A549 (cell line): ENCODE measurements around the gene THEMIS2.

Experiments used
- BCL3 ChIP-seq: fragments of >200 bp; sonication (Bioruptor Twin); formaldehyde crosslinking; IDR thresholded peaks from 3 replicates; pipeline ENCODE4 v1.6.1; 2016
- CHD2 ChIP-seq: fragments of 150-350 bp; IDR thresholded peaks from 2 replicates; pipeline ENCODE4 v1.6.1; 2014; ENCODE audit warnings: low read length; ENCODE audit not compliant: partially characterized antibody
- EP300 ChIP-seq, 2 experiments: fragments of >200 bp; sonication (Bioruptor Twin); formaldehyde crosslinking; IDR thresholded peaks; 2 replicates in 1 of 2; 3 replicates in 1 of 2; pipeline ENCODE4 v1.6.1; 2016 to 2017
- ESRRA ChIP-seq: fragments of 150-350 bp; IDR thresholded peaks from 2 replicates; pipeline ENCODE4 v1.6.1; 2014; ENCODE audit warnings: mild to moderate bottlenecking, low read length, borderline replicate concordance
- HDAC2 ChIP-seq: fragments of 200-600 bp; sonication (generic); IDR thresholded peaks from 2 replicates; pipeline ENCODE4 v1.6.1; 2016
- HMGXB4 ChIP-seq: fragments of 250-450 bp; sonication (Bioruptor Pico); IDR thresholded peaks from 2 replicates; pipeline ENCODE4 v1.5.0; 2021; ENCODE audit warnings: mild to moderate bottlenecking, moderate library complexity, borderline replicate concordance
- MAX ChIP-seq: IDR thresholded peaks from 2 replicates; pipeline ENCODE4 v1.6.1; 2012
- MYC ChIP-seq: IDR thresholded peaks from 2 replicates; pipeline ENCODE4 v1.6.1; 2012; ENCODE audit warnings: mild to moderate bottlenecking, inconsistent platforms, low read length, improper control_type of control experiment, borderline replicate concordance
- POLR2A ChIP-seq: IDR thresholded peaks from 2 replicates; pipeline ENCODE4 v1.6.1; 2012; ENCODE audit warnings: mild to moderate bottlenecking, low read length
- POLR2AphosphoS2 ChIP-seq: conservative IDR thresholded peaks from 2 replicates; pipeline ENCODE4 v1.6.1; 2012; ENCODE audit warnings: low read length, improper control_type of control experiment, inconsistent platforms
- TF ChIP-seq, protein P1 (sequence below): fragments of >200 bp; sonication (Bioruptor Twin); formaldehyde crosslinking; IDR thresholded peaks from 3 replicates; pipeline ENCODE4 v1.5.1; 2016

DNA sequence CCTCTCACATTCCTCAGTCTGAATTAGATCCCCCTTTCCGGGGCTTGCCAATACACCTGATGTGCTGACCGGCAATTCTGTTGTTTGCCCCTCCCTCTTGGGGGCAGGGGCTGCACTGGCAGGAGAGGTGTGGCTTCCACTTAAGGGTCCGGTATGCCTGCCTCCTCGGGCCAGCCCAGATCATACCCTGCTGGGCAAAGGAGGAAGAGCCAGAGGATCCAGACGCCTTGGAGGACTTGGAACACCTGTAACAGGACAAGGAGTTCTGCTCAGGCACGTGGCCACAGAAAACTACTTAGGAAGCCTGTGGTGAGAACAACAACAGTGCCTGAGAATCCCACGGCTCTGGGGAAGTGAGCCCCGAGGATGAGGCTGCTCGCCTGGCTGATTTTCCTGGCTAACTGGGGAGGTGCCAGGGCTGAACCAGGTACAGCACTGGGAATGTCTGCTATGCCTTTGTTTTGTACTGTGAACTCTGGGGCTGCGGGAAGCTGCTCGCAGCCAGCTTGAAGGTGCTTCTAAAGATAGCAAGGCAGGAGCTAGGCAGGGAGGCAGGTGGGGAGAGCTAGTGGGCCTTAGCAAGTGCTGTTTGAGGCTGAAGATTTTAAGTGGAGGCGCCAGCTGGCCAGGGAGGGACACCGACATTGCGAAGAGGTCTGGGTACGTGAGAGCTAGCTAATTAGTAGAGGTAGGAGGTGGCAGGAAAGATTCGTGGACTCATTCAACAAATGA is 62.6 kb downstream of the THEMIS2 start, which contains the start of gene SMPDL3B:
- TF ChIP-seq, protein P1, sequence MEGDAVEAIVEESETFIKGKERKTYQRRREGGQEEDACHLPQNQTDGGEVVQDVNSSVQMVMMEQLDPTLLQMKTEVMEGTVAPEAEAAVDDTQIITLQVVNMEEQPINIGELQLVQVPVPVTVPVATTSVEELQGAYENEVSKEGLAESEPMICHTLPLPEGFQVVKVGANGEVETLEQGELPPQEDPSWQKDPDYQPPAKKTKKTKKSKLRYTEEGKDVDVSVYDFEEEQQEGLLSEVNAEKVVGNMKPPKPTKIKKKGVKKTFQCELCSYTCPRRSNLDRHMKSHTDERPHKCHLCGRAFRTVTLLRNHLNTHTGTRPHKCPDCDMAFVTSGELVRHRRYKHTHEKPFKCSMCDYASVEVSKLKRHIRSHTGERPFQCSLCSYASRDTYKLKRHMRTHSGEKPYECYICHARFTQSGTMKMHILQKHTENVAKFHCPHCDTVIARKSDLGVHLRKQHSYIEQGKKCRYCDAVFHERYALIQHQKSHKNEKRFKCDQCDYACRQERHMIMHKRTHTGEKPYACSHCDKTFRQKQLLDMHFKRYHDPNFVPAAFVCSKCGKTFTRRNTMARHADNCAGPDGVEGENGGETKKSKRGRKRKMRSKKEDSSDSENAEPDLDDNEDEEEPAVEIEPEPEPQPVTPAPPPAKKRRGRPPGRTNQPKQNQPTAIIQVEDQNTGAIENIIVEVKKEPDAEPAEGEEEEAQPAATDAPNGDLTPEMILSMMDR, result no peak
- TF ChIP-seq EP300 (IDR thresholded peaks at IDR 0.05) (no peak), MAX (no peak), BCL3 (no peak), ESRRA (no peak), POLR2A (no peak), HMGXB4 (no peak), MYC (no peak), CHD2 (no peak), POLR2AphosphoS2 (no peak), HDAC2 (no peak)
